ENCODE data around the gene ZNF19.

ZNF19 gene

GRCh38 chr16:71440669-71441347, 48.3 kb downstream of the ZNF19 start:
- DNase-seq: no peak

GRCh38 chr16:71439523-71439922, 49.6 kb downstream of the ZNF19 start:
- DNase-seq: no peak

- DNase-seq: no peak
These were observed 52.7 kb downstream of the ZNF19 start for GRCh38 chr16:71436473-71436872.

- DNase-seq: no peak
These were observed 56.2 kb downstream of the ZNF19 start for GRCh38 chr16:71432906-71433305.

- DNase-seq: no peak
These were observed 57.1 kb downstream of the ZNF19 start for GRCh38 chr16:71431991-71432390.

- no peak for DNase-seq
These were observed 57.9 kb downstream of the ZNF19 start for GRCh38 chr16:71431176-71431575.

- no peak for DNase-seq
These were observed 58.4 kb downstream of the ZNF19 start for GRCh38 chr16:71430744-71431143.

GRCh38 chr16:71429581-71429980, 59.5 kb downstream of the ZNF19 start:
- DNase-seq: no peak

GRCh38 chr16:71428883-71429282, 60.2 kb downstream of the ZNF19 start:
- no peak for DNase-seq

GRCh38 chr16:71428385-71428784, 60.7 kb downstream of the ZNF19 start:
- DNase-seq: no peak

GRCh38 chr16:71426880-71427615, 62.1 kb downstream of the ZNF19 start:
- no peak for DNase-seq

- no peak for DNase-seq
These were observed 62.9 kb downstream of the ZNF19 start for GRCh38 chr16:71426069-71426879.

- DNase-seq: no peak
These were observed 63.4 kb downstream of the ZNF19 start for GRCh38 chr16:71425746-71426068.

GRCh38 chr16:71424626-71425025, 64.5 kb downstream of the ZNF19 start:
- no peak for DNase-seq

GRCh38 chr16:71423865-71424264, 65.3 kb downstream of the ZNF19 start:
- DNase-seq: no peak

All from activated naive CD4-positive, alpha-beta T cell treated with anti-CD3 and anti-CD28 coated beads, Interleukin-2, amount 50 U/mL, for 16 hours (primary cell).